OCI-LY7 (cell line): Measurements from ENCODE around the gene CLEC18B. TPM values are rescaled to one million over a fixed set of nuclear protein-coding genes. Genes with fewer than 3 reads are reported as not detected.

Source experiments
- BruUV-seq: library from RNA; stranded (reverse); fragments of 400-500 nt; replicated peaks from 2 replicates; lab custom pipeline; 2021; lab: Mats Ljungman, UMichigan
- CTCF ChIA-PET: fragments of 300-600 bp; sonication (Branson Sonifier 250); formaldehyde crosslinking; loops from one replicate; lab custom pipeline; 2022; ENCODE audit warnings: antibody characterized with exemption; ENCODE audit not compliant: unreplicated experiment; lab: Charles Lee
- POLR2A ChIA-PET: fragments of 300-600 bp; sonication (Branson Sonifier 250); formaldehyde crosslinking; loops from one replicate; lab custom pipeline; 2022; ENCODE audit warnings: antibody characterized with exemption; lab: Charles Lee
- DNase-seq: peaks from one replicate; pipeline ENCODE4 v3.0.0-alpha.2; 2015; ENCODE audit warnings: low spot score
- H2AFZ ChIP-seq: fragments of 200-600 bp; sonication (generic), shearing (Covaris generic); 2 replicates; pipeline ENCODE4 v1.6.1; 2014; ENCODE audit warnings: mild to moderate bottlenecking, antibody characterized with exemption, low read length, moderate library complexity
- H3K27ac ChIP-seq: fragments of 200-600 bp; sonication (generic); 2 replicates; pipeline ENCODE4 v1.5.1; 2014; ENCODE audit warnings: mixed run types, low read depth, mild to moderate bottlenecking, moderate library complexity, low read length, inconsistent platforms; ENCODE audit not compliant: poor library complexity, severe bottlenecking
- H3K36me3 ChIP-seq: fragments of 200-600 bp; sonication (generic); 2 replicates; pipeline ENCODE4 v1.6.1; 2014; ENCODE audit warnings: mild to moderate bottlenecking, antibody characterized with exemption, low read length, moderate library complexity, mixed read lengths; ENCODE audit not compliant: insufficient read depth
- H3K4me1 ChIP-seq: fragments of 200-600 bp; sonication (generic); 2 replicates; pipeline ENCODE4 v1.5.1; 2014; ENCODE audit warnings: mild to moderate bottlenecking, low read length; ENCODE audit not compliant: insufficient read depth, poor library complexity, severe bottlenecking
- H3K4me2 ChIP-seq: fragments of 200-600 bp; sonication (generic); 2 replicates; pipeline ENCODE4 v1.6.1; 2014; ENCODE audit warnings: mild to moderate bottlenecking, low read length
- H3K4me3 ChIP-seq: fragments of 200-600 bp; sonication (generic); 2 replicates; pipeline ENCODE4 v1.5.1; 2014; ENCODE audit warnings: mild to moderate bottlenecking, low read depth, low read length; ENCODE audit not compliant: poor library complexity, severe bottlenecking
- H3K79me2 ChIP-seq: fragments of 200-600 bp; sonication (generic); 2 replicates; pipeline ENCODE4 v1.6.1; 2016; ENCODE audit warnings: low read depth, mild to moderate bottlenecking, low read length, moderate library complexity, mixed read lengths; ENCODE audit not compliant: insufficient read depth
- H3K9me2 ChIP-seq: fragments of 200-600 bp; sonication (generic); 2 replicates; pipeline ENCODE4 v1.6.1; 2016; ENCODE audit warnings: mild to moderate bottlenecking, low read length, mixed read lengths; ENCODE audit not compliant: insufficient read depth
- H3K9me3 ChIP-seq: fragments of 200-600 bp; sonication (generic); 2 replicates; pipeline ENCODE4 v1.6.1; 2014; ENCODE audit warnings: mild to moderate bottlenecking, mixed run types, low read length, mixed read lengths
- H4K20me1 ChIP-seq: fragments of 200-600 bp; sonication (generic); 2 replicates; pipeline ENCODE4 v1.6.1; 2014; ENCODE audit warnings: mild to moderate bottlenecking, antibody characterized with exemption, low read length, moderate library complexity, mixed read lengths; ENCODE audit not compliant: insufficient read depth
- CTCF ChIP-seq: fragments of 200-600 bp; sonication (generic); conservative IDR thresholded peaks from 2 replicates; pipeline ENCODE4 v1.5.1; 2014; ENCODE audit warnings: mild to moderate bottlenecking, antibody characterized with exemption, low read length, moderate library complexity, mixed read lengths
- EZH2phosphoT487 ChIP-seq: fragments of 200-600 bp; sonication (generic); IDR thresholded peaks from 2 replicates; pipeline ENCODE4 v1.6.1; 2018; ENCODE audit warnings: low read depth, borderline replicate concordance, mild to moderate bottlenecking, mixed run types, antibody characterized with exemption, low read length, moderate library complexity, mixed read lengths
- intact Hi-C: fragments of 100-400 bp; cut with micrococcal nuclease; formaldehyde crosslinking; loops from one replicate; pipeline ENCODE4 v1.10.0; 2022; ENCODE audit not compliant: unreplicated experiment
- total RNA-seq, 2 experiments: library from RNA; depleted of rRNA in 1 of 2; stranded (reverse); fragments of >200 nt in 1 of 2; shearing (Covaris generic) in 1 of 2; gene quantifications; 2 replicates each; pipeline ENCODE4 v1.2.3, GENCODE V29; 2014 to 2022

Gene CLEC18B
- total RNA-seq, 2 experiments from 2014 or later, result 0.79 TPM; not detected in 1

- no peak for DNase-seq
- H3K4me2 ChIP-seq, result no peak overlapping the region
- no peak overlapping the region for H3K27ac ChIP-seq
- intact Hi-C loops, result no loop called here
- TF ChIP-seq EZH2phosphoT487, result no peak
- TF ChIP-seq CTCF, result no peak
- BruUV-seq, result no TSS peak
- peaks cover 55% of the 10 kb centered on the region for H3K36me3 ChIP-seq
- no peaks in the 10 kb centered on the region for H3K9me3 ChIP-seq
- ChIA-PET CTCF (no interaction called here), POLR2A (interaction anchor here (1.0 kb wide), 1 partner anchor 127 kb away, joined by 3 read pairs; no protein-coding TSS in a partner anchor)
- no peak overlapping the region for H2AFZ ChIP-seq
- peaks cover 19% of the 10 kb centered on the region for H3K4me1 ChIP-seq
- H3K4me3 ChIP-seq, result no peak overlapping the region
- no peaks in the 10 kb centered on the region for H4K20me1 ChIP-seq
- no peaks in the 10 kb centered on the region for H3K79me2 ChIP-seq
- no peaks in the 10 kb centered on the region for H3K9me2 ChIP-seq
These were observed 29.9 kb upstream of the CLEC18B start for GRCh38 chr16:74450967-74451760.

- BruUV-seq, result no TSS peak
- Histone ChIP-seq H3K9me3 (no peaks in the 10 kb centered on the region), H3K27ac (no peak overlapping the region), H4K20me1 (no peaks in the 10 kb centered on the region), H3K4me2 (no peak overlapping the region), H3K79me2 (no peaks in the 10 kb centered on the region), H3K36me3 (peaks cover 45% of the 10 kb centered on the region), H3K4me1 (peaks cover 19% of the 10 kb centered on the region), H3K9me2 (no peaks in the 10 kb centered on the region), H3K4me3 (no peak overlapping the region), H2AFZ (no peak overlapping the region)
- CTCF ChIA-PET, result no interaction called here
- intact Hi-C loops, result no loop called here
- POLR2A ChIA-PET, result no interaction called here
- no peak for DNase-seq
- TF ChIP-seq CTCF, result no peak
- no peak for TF ChIP-seq EZH2phosphoT487
These were observed 29.0 kb upstream of the CLEC18B start for GRCh38 chr16:74450236-74450635.

GRCh38 chr16:74449470-74449869 is 28.2 kb upstream of the CLEC18B start:
- BruUV-seq, result no TSS peak
- Histone ChIP-seq H4K20me1 (no peaks in the 10 kb centered on the region), H3K79me2 (no peaks in the 10 kb centered on the region), H3K4me2 (no peak overlapping the region), H3K27ac (no peak overlapping the region), H3K9me3 (no peaks in the 10 kb centered on the region), H3K4me1 (peaks cover 19% of the 10 kb centered on the region), H3K36me3 (peaks cover 39% of the 10 kb centered on the region; the same call in 1 of the 2 replicates), H2AFZ (no peak overlapping the region), H3K9me2 (no peaks in the 10 kb centered on the region), H3K4me3 (no peak overlapping the region)
- TF ChIP-seq EZH2phosphoT487, result no peak
- TF ChIP-seq CTCF, result no peak
- DNase-seq, result no peak
- ChIA-PET POLR2A (interaction anchor here (0.6 kb wide), 1 partner anchor 478 kb away, joined by 3 read pairs; no protein-coding TSS in a partner anchor), CTCF (no interaction called here)
- intact Hi-C loops, result no loop called here
